ENCODE results near the gene MOCS3. TPM values are rescaled to one million over a fixed set of nuclear protein-coding genes. Genes with fewer than 3 reads are reported as not detected.

MOCS3 gene
- polyA plus RNA-seq, 2 of the 4 experiments (the other 2 are of a cell fraction) = 4.8 to 5.7 TPM

GRCh38 chr20:50931306-50932015, 27.2 kb upstream of the MOCS3 start, which contains the start of gene ADNP (continued):
- no peak for TF ChIP-seq ELK1 (IDR thresholded peaks at IDR 0.05; ENCODE audit: low read depth, low read length)
- TF ChIP-seq NPAS2 (CRISPR knock-in tag; IDR thresholded peaks at IDR 0.05; ENCODE audit: borderline replicate concordance) = peak; percentile 60; the same call in 1 of the 2 replicates
- no peak for TF ChIP-seq HES2 (IDR thresholded peaks at IDR 0.05)
- TF ChIP-seq POLR2AphosphoS2 (conservative IDR thresholded peaks at IDR 0.05; ENCODE audit: low read length) = 0 out of 2 replicates have a peak, but pooled peaks have one; percentile 77
- TF ChIP-seq PBX3 (IDR thresholded peaks at IDR 0.05) = peak; percentile 85
- TF ChIP-seq MAFK (IDR thresholded peaks at IDR 0.05; ENCODE audit: partially characterized antibody) = peak; percentile 6
- peak in 1 of 2 experiments; percentile 16; a peak in 1 of 5 replicates for TF ChIP-seq EP300 (IDR thresholded peaks at IDR 0.05)
- TF ChIP-seq JUNB (IDR thresholded peaks at IDR 0.05) = no peak
- TF ChIP-seq GATA3 (IDR thresholded peaks at IDR 0.05; ENCODE audit: borderline replicate concordance) = peak; percentile 61; the same call in 1 of the 2 replicates
- TF ChIP-seq RCOR1 (IDR thresholded peaks at IDR 0.05; ENCODE audit: low read depth, low read length) = no peak
- no peak for TF ChIP-seq SREBF2 (IDR thresholded peaks at IDR 0.05)
- TF ChIP-seq ZSCAN20 (CRISPR knock-in tag; IDR thresholded peaks at IDR 0.05) = no peak; the same call in 1 of the 2 replicates
- TF ChIP-seq FOSL2 (IDR thresholded peaks at IDR 0.05) = no peak
- TF ChIP-seq FOSL2 (CRISPR knock-in tag; IDR thresholded peaks at IDR 0.05) = 0 out of 2 replicates have a peak, but pooled peaks have one; percentile 27
- peak; percentile 98 for TF ChIP-seq HOXB13 (CRISPR knock-in tag; IDR thresholded peaks at IDR 0.05; ENCODE audit: low read depth)
- peak; percentile 99 for TF ChIP-seq MAX (IDR thresholded peaks at IDR 0.05)
- TF ChIP-seq HDAC2 (IDR thresholded peaks at IDR 0.05) = 0 out of 2 replicates have a peak, but pooled peaks have one; percentile 26
- peak; percentile 96 for TF ChIP-seq REST (IDR thresholded peaks at IDR 0.05)
- TF ChIP-seq HMGXB4 (CRISPR knock-in tag; IDR thresholded peaks at IDR 0.05; ENCODE audit: borderline replicate concordance) = peak; percentile 98
- TF ChIP-seq CEBPB (IDR thresholded peaks at IDR 0.05) = peak in 1 of 2 experiments; percentile 9; a peak in 1 of 4 replicates
- peak; percentile 98 for TF ChIP-seq ATOH8 (CRISPR knock-in tag; IDR thresholded peaks at IDR 0.05; ENCODE audit: low read depth)
- TF ChIP-seq ZNF302 (CRISPR knock-in tag; IDR thresholded peaks at IDR 0.05) = no peak
- TF ChIP-seq TP53 (CRISPR knock-in tag; IDR thresholded peaks at IDR 0.05) = peak; percentile 97
- peak; percentile 96 for TF ChIP-seq HOXB5 (CRISPR knock-in tag; IDR thresholded peaks at IDR 0.05)
- TF ChIP-seq NR3C1 (IDR thresholded peaks at IDR 0.05) = no peak
- TF ChIP-seq TFCP2L1 (CRISPR knock-in tag; IDR thresholded peaks at IDR 0.05) = peak; percentile 69

All from A549 (cell line).